GM18526 (cell line): ENCODE results near the gene UGCG.

Source experiments
- POLR2A ChIP-seq: IDR thresholded peaks from 3 replicates; pipeline ENCODE4 v1.6.1; 2011; ENCODE audit not compliant: insufficient read length; ENCODE audit errors: extremely low read depth

The UGCG gene

DNA sequence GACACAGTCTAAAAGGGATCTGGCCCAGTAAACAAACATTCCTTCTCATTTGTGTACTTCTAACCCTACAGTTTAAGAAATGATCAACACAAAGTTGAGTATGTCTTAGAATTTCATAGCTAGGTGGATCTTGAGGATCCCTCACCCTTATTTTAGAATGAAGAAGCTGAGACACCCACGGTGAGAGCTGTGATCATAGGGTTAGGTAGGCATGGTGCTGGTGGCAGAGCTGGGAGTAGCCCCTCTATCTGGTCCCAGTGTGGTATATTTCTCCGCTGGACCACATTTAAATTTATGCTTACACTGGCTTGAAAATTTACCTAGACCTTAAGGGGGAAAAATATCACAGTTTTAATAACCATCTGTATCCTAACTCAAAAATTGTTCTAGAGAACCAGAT is 39.8 kb downstream of the UGCG start:
- TF ChIP-seq POLR2A = no peak

DNA sequence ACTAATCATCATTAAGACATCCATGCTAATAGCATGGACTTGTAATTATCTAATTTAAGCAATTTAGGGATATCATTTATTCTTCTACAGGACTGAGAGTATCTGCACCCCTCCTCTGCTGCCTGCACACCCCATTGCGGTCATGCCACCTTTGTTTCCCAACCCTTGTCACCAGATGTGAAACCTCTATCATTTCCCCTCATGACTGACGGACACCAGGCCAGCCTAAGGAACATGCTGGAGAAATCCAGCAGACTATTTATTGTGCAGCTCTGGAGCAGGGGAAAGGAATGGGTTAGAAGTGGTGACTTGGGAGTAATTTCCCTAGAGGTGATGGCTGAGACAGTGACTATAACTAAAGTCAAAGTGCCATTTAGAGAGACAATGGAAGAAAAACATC is 40.7 kb downstream of the UGCG start:
- no peak for TF ChIP-seq POLR2A

GRCh38 chr9:111937781-111938426 is 41.3 kb downstream of the UGCG start:
- TF ChIP-seq POLR2A = no peak

DNA sequence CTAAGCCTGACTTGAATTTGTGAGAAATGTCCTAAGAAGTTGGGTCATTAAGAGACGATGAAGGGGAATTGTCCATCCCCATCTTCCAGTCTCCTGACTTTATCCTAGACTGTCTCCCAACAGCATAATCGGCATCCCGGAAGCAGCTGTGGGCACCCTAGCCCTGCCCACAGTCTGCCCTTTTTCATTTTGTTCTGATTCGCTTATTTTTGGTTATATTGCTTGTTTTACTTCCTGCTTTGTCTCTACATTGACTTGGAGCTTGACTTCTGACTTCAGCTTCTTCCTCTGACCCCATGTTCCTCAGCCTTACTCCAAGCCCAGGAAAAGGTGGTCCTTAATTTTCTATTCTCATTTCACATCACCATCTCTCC is 41.8 kb downstream of the UGCG start:
- peak; percentile 5 for TF ChIP-seq POLR2A

DNA sequence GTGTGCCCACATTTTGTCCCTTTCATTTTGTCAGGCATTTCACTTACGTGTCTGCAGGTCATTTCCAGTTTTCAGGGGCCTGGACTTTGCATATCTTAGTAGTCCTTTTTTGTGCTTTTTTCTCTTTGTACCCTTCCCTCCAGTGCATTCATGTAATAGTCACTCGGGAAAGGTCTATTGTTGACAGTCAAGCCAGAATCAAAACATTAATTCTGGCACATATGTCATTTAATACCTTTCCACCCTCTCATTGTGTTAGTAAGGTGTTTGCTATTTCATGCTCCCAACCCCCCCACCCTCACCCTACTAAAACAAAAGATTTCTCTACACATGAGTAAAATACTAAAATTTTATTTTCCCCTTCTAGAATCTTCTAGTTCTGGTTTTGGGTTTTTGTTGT is 42.7 kb downstream of the UGCG start:
- no peak for TF ChIP-seq POLR2A

GRCh38 chr9:111940697-111941096 is 44.1 kb downstream of the UGCG start:
- TF ChIP-seq POLR2A = no peak

GRCh38 chr9:111943200-111943599 is 46.6 kb downstream of the UGCG start:
- TF ChIP-seq POLR2A = no peak

- no peak for TF ChIP-seq POLR2A
Observed at GRCh38 chr9:111943746-111944145, 47.1 kb downstream of the UGCG start.

DNA sequence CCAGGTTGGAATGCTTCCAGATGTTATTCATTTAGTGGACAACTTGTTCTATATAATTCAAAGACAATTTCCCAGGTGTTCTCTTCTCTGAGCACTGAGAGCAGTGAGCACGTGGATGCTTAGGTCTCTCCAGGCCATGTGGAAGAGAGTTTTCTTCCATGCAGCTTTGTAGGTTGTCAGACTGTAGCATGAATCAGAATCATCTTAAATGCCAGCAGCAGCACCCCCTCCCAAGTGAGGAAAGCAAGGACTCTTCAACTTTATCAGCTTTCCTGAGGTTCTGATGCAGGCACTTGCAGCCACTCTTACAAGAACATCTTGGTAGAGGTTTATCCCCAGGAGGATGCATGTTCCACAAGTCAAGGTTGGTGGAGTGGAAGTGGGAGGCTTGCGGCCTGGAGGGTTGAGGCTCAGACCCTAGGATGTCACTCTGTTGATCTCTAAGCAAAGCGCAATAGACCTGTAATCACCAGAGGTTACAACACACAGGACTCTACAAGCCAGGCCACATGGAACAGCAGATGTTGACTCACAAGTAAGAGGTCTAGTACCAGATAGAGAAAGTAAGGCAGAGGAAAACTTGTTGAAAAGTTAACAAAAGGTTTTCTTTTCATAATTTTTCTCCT is 47.7 kb downstream of the UGCG start:
- no peak for TF ChIP-seq POLR2A

DNA sequence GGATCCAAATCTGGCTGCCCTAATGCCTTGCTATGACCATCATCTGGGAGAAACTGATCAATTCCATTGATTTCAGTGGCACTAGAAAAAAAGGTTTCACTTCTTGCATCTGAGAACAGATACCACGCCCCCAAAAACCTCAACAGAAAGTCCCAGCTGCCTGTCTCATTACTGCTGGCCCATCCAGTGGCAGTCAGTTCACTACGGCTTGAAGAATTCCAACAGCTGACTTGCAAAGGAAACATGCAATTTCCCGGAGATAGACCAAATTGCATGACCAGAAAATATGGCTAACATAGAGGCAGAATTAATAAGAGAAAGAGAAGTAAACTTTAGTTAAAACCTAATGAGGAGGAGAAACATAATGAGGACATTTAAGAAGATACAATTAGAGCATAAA is 48.6 kb downstream of the UGCG start:
- no peak for TF ChIP-seq POLR2A

- TF ChIP-seq POLR2A = no peak
Observed at GRCh38 chr9:111948951-111949350, 52.3 kb downstream of the UGCG start.

GRCh38 chr9:111949919-111950318 is 53.3 kb downstream of the UGCG start:
- no peak for TF ChIP-seq POLR2A

GRCh38 chr9:111952559-111952958 is 55.9 kb downstream of the UGCG start:
- no peak for TF ChIP-seq POLR2A

DNA sequence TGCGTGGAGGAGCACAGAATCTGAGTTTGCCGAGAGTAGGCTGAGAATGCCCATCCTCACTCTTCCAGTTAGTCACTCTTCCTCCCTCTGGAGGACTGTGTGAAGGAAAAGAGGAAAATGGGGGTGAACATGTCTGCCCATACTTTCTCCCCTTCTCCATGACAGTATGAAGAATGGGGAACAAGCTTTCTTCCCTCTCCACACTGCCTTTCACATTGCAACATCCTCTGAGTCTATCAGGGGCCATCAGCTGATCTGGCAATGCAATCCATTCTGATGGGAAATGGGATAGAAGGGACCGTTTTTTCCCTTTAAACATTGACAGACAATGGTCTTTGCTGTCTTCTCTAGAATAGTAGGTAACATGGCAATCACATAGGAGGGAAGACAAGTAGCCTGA is 56.8 kb downstream of the UGCG start:
- no peak for TF ChIP-seq POLR2A

GRCh38 chr9:111955048-111955447 is 58.4 kb downstream of the UGCG start:
- no peak for TF ChIP-seq POLR2A

GRCh38 chr9:111957856-111958631 is 61.4 kb downstream of the UGCG start:
- no peak for TF ChIP-seq POLR2A
